Measurements from ENCODE around the gene CHURC1.
A peak's percentile ranks its signal among the peaks of the same experiment; 100 is the strongest.

Gene CHURC1

GRCh38 chr14:64914237-64915028, at the start of gene CHURC1:
TSS of gene CHURC1 (plus strand) at chr14:64914455. CDS start at chr14:64914496, 41 bp downstream.
- peak; percentile 98 to 99 for DNase-seq

- DNase-seq: no peak
Observed at GRCh38 chr14:64865109-64865508, 49.1 kb upstream of the CHURC1 start.

- DNase-seq: no peak
Observed at GRCh38 chr14:64865992-64866391, 48.3 kb upstream of the CHURC1 start.

GRCh38 chr14:64867182-64867581, 47.1 kb upstream of the CHURC1 start:
- DNase-seq: no peak

GRCh38 chr14:64868379-64868778, 45.9 kb upstream of the CHURC1 start:
- DNase-seq: no peak

- no peak for DNase-seq
Observed at GRCh38 chr14:64868841-64869240, 45.4 kb upstream of the CHURC1 start.

- DNase-seq: no peak
Observed at GRCh38 chr14:64870160-64870559, 44.1 kb upstream of the CHURC1 start.

GRCh38 chr14:64871344-64871743, 42.9 kb upstream of the CHURC1 start:
- DNase-seq: no peak

- no peak for DNase-seq
Observed at GRCh38 chr14:64873506-64874219, 40.6 kb upstream of the CHURC1 start.

- DNase-seq: no peak
Observed at GRCh38 chr14:64875350-64875749, 38.9 kb upstream of the CHURC1 start.

GRCh38 chr14:64877846-64878245, 36.4 kb upstream of the CHURC1 start:
- no peak for DNase-seq

- DNase-seq: no peak
Observed at GRCh38 chr14:64878837-64879634, 35.2 kb upstream of the CHURC1 start.

GRCh38 chr14:64879635-64880220, 34.5 kb upstream of the CHURC1 start, which contains the start of gene SPTB:
TSS of gene SPTB (minus strand) at chr14:64879907. CDS start at chr14:64823094, 56,813 bp downstream.
- peak; percentile 77 to 81 for DNase-seq

GRCh38 chr14:64880221-64881121, 33.8 kb upstream of the CHURC1 start:
- peak; percentile 59 to 62 for DNase-seq

- DNase-seq: no peak
Observed at GRCh38 chr14:64885559-64885958, 28.7 kb upstream of the CHURC1 start.

- no peak for DNase-seq
Observed at GRCh38 chr14:64889352-64889751, 24.9 kb upstream of the CHURC1 start.

- no peak for DNase-seq
Observed at GRCh38 chr14:64891173-64891838, 22.9 kb upstream of the CHURC1 start.

GRCh38 chr14:64891839-64892375, 22.3 kb upstream of the CHURC1 start:
- DNase-seq: peak; percentile 32 to 53

GRCh38 chr14:64899958-64900357, 14.3 kb upstream of the CHURC1 start:
- no peak for DNase-seq

GRCh38 chr14:64906022-64906421, 8.2 kb upstream of the CHURC1 start:
- no peak for DNase-seq
